SH-SY5Y (cell line): ENCODE data around the gene MIEF1.

Experiments
- GATA2 ChIP-seq: IDR thresholded peaks from 2 replicates; pipeline ENCODE4 v1.6.1; 2011; ENCODE audit warnings: mild to moderate bottlenecking, low read depth, low read length
- GATA3 ChIP-seq: IDR thresholded peaks from 2 replicates; pipeline ENCODE4 v1.6.1; 2011; ENCODE audit warnings: low read depth, mild to moderate bottlenecking, low read length, moderate library complexity

DNA sequence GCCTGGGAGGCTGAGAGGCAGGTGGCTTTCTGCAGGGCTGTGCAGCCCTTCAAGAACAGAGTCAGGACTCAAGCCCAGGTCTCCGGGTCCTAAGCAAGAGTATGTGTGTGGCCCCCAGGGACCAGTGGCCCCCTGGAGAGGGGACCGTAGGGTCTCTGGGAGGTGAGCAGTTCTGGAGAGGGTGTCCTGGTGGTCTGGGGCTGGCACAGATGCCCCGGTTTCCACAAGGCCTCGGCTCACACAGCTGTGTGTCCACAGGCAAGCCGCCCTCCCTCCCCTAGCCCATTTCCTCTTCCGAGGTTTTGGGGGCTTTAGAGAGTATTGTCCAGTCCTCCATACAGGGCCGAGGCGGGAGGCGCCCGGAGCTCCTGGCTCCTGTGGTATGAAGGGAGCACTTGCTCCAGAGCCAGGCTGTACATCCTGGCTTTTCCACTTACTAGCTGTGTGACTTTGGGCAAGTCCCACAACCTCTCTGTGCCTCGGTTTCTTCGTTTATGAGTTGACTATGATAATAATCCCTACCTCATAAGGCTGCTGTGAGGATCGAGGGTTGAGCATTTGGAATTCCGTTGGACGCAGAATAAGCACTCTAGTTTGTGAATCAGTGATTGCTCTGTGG, 33.9 kb downstream of the MIEF1 start:
- TF ChIP-seq GATA3 (no peak), GATA2 (no peak)
